ENCODE data around the gene ERN2. TPM values are rescaled to one million over a fixed set of nuclear protein-coding genes. Genes with fewer than 3 reads are reported as not detected.

The ERN2 gene
- total RNA-seq, 1 donor from 2014 or later = not detected

GRCh38 chr16:23699100-23699499 is 13.9 kb downstream of the ERN2 start:
- no peak overlapping the region for H3K4me3 ChIP-seq
- intact Hi-C loops (cut with DNase I) = no loop called here
- TF ChIP-seq POLR2A (IDR thresholded peaks at IDR 0.05) (no peak), POLR2AphosphoS5 (IDR thresholded peaks at IDR 0.05; ENCODE audit: insufficient read depth in 1 of 2, low read depth in 1 of 2) (no peak), CTCF (IDR thresholded peaks at IDR 0.05) (no peak)
- peaks cover 5% of the 10 kb centered on the region for H3K4me1 ChIP-seq
- no peak for DNase-seq (ENCODE audit: extremely low spot score in 2 of 2)
- H3K36me3 ChIP-seq = no peaks in the 10 kb centered on the region
- no peaks in the 10 kb centered on the region for H3K27me3 ChIP-seq
- no peaks in the 10 kb centered on the region for H3K9me3 ChIP-seq
- H3K27ac ChIP-seq = no peak overlapping the region

GRCh38 chr16:23695756-23696155 is 17.3 kb downstream of the ERN2 start:
- no peak for TF ChIP-seq CTCF (IDR thresholded peaks at IDR 0.05)
- TF ChIP-seq POLR2AphosphoS5 (IDR thresholded peaks at IDR 0.05; ENCODE audit: insufficient read depth in 1 of 2, low read depth in 1 of 2) = no peak
- TF ChIP-seq POLR2A (IDR thresholded peaks at IDR 0.05) = no peak

GRCh38 chr16:23694644-23695373 is 18.2 kb downstream of the ERN2 start:
- Histone ChIP-seq H3K9me3 (no peaks in the 10 kb centered on the region), H3K36me3 (peaks cover 0 to 17% of the 10 kb centered on the region in 2 donors), H3K4me1 (peaks cover 5% of the 10 kb centered on the region), H3K4me3 (peak overlapping the region; percentile 13 to 19), H3K27me3 (no peaks in the 10 kb centered on the region), H3K27ac (no peak overlapping the region)
- DNase-seq (ENCODE audit: extremely low spot score in 2 of 2) = no peak
- intact Hi-C loops (cut with DNase I) = no loop called here
- no peak for TF ChIP-seq POLR2A (IDR thresholded peaks at IDR 0.05)
- no peak for TF ChIP-seq POLR2AphosphoS5 (IDR thresholded peaks at IDR 0.05; ENCODE audit: insufficient read depth in 1 of 2, low read depth in 1 of 2)
- no peak for TF ChIP-seq CTCF (IDR thresholded peaks at IDR 0.05)

More at GRCh38 chr16:23695756-23696155, 17.3 kb downstream of the ERN2 start:
- no peaks in the 10 kb centered on the region for H3K27me3 ChIP-seq
- peaks cover 5% of the 10 kb centered on the region for H3K4me1 ChIP-seq
- H3K4me3 ChIP-seq = no peak overlapping the region
- DNase-seq (ENCODE audit: extremely low spot score in 2 of 2) = no peak
- H3K27ac ChIP-seq = no peak overlapping the region
- peaks cover 0 to 7% of the 10 kb centered on the region in 2 donors for H3K36me3 ChIP-seq
- intact Hi-C loops (cut with DNase I) = no loop called here
- no peaks in the 10 kb centered on the region for H3K9me3 ChIP-seq

DNA sequence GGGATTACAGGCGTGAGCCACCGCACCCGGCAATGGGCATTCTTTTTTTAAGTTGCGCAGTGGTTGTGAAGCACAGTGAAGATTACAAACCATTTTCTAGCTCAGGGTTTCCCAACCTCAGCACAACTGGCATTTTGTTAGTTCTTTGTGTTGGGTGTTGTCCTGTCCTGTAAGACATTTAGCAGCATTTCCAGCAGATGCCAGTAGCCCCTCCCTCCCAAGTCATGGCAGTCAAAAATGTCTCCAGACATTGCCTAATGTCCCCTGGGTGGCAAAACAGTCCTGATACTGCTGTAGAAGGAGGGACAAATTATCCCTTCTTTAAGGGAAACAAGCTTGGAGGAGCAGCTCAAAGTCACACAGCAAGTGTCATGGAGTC is 18.8 kb downstream of the ERN2 start:
- intact Hi-C loops (cut with DNase I) = no loop called here
- Histone ChIP-seq H3K27ac (no peak overlapping the region), H3K4me3 (no peak overlapping the region), H3K36me3 (peaks cover 0 to 22% of the 10 kb centered on the region in 2 donors), H3K27me3 (no peaks in the 10 kb centered on the region), H3K4me1 (peaks cover 5% of the 10 kb centered on the region), H3K9me3 (no peaks in the 10 kb centered on the region)
- no peak for DNase-seq (ENCODE audit: extremely low spot score in 2 of 2)
- TF ChIP-seq POLR2AphosphoS5 (IDR thresholded peaks at IDR 0.05; ENCODE audit: insufficient read depth in 1 of 2, low read depth in 1 of 2) (no peak), CTCF (IDR thresholded peaks at IDR 0.05) (no peak), POLR2A (IDR thresholded peaks at IDR 0.05) (no peak)

DNA sequence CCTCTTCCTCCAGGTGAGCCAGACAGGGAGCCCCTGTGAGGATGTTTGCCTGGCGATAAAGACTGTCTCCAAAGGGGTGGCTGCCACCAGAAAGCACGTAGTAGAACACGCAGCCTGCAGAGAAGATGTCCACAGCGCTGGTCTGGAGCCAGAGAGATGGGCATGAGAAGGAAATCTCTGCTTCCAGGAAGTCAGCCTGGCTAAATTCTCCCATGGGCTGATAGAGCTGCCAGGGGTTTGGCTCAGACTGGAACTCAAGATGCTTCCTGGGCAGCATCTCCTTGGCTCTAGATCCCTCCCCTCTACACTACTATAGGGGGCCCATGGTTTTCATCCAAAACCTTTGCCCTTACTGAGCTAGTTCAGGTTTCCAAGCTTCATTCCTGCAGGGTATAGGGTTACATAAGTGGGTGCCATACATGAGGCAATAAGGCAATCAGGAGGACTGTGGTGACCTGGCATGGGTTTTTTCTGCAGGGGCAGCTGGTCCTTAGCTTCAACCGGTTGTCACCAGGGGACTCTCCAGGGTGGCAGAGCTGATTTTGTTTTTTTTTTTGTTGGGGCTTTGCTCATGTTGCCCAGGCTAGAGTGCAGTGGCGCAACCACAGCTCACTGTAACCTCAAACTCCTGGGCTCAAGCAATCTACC is 20.7 kb downstream of the ERN2 start:
- H3K4me3 ChIP-seq = no peak overlapping the region
- H3K36me3 ChIP-seq = peaks cover 0 to 41% of the 10 kb centered on the region in 2 donors
- H3K27ac ChIP-seq = no peak overlapping the region
- no peak for TF ChIP-seq CTCF (IDR thresholded peaks at IDR 0.05)
- TF ChIP-seq POLR2A (IDR thresholded peaks at IDR 0.05) = no peak
- TF ChIP-seq POLR2AphosphoS5 (IDR thresholded peaks at IDR 0.05; ENCODE audit: insufficient read depth in 1 of 2, low read depth in 1 of 2) = no peak
- no peaks in the 10 kb centered on the region for H3K27me3 ChIP-seq
- peaks cover 5% of the 10 kb centered on the region for H3K4me1 ChIP-seq
- no peaks in the 10 kb centered on the region for H3K9me3 ChIP-seq
- DNase-seq (ENCODE audit: extremely low spot score in 2 of 2) = no peak
- intact Hi-C loops (cut with DNase I) = no loop called here

All from vagina (tissue), 2 donors.